ENCODE data around the gene ETHE1.

GRCh38 chr19:43518051-43518450, 8.9 kb downstream of the ETHE1 start:
- TF ChIP-seq CTCF (IDR thresholded peaks at IDR 0.05) (no peak), POLR2A (IDR thresholded peaks at IDR 0.05) (no peak)
